HG03469 (cell line): Measurements from ENCODE around the gene SPATA18.
"Not testable (repeated sequence)": the region's sequence is repeated elsewhere in the genome, so short reads cannot be mapped to it uniquely, and the experiment has no call there.

Experiments
- ATAC-seq: cut with Tn5 transposase; IDR thresholded peaks from one replicate; pipeline ENCODE4 v1.9.1; 2021; ENCODE audit warnings: mild to moderate bottlenecking, moderate library complexity, moderate number of reproducible peaks; ENCODE audit not compliant: unreplicated experiment

The SPATA18 gene

GRCh38 chr4:52051615-52052474 is 741 bp downstream of the SPATA18 start:
- peak; percentile 48 for ATAC-seq

DNA sequence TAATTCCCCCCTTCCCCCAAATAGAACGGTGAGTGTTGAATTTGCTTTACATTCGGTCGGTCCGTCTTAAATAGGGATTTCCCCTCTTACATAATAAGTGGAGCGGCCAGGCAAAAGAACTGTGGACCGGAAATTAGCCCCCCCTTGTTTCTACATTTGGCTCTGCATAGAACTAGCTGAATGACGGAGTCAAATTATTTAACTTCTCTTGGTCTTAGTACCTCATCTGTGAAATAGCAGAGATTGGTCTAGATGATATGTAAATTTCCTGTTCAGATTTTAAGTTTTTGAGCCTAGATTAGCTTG is 1.3 kb downstream of the SPATA18 start:
- ATAC-seq, result peak; percentile 57

DNA sequence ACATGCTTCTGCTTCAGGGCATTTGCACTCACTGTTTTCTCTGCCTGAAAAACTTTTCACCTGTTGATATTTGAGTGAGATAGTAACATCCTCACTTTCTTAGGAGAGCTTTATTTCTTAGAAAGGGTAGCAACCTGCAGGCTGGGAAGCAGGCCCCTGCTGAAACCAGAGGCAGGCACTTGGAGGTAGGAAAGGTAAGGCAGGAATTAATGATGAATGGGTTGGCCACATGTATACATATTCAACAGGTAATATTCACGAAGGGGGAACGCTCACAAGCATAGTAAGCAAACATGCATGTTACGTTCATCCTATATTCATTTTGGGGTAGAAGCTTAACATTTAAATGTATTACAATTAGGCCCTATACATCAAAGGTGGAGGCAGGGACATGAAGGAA is 3.1 kb downstream of the SPATA18 start:
- no peak for ATAC-seq

GRCh38 chr4:52057196-52057595 is 6.1 kb downstream of the SPATA18 start:
- no peak for ATAC-seq

DNA sequence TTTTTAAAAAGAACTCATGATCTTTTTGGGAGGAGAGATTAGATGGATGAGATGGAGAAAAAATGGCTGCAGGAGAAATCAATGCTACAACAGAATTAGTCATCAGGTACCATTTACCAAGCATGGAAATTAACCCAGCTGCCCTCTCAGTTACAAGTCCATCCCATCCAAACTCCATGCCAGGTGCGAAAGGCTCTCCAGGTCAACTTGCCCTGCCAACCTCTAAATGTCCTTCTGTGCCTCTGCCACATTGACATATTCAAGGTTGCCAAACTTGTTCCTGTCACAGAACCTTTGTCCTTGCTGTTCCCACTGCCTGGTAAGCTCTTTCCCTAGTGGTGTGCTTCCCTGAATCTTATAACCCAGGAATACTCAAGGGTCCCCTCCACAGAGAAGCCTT is 7.2 kb downstream of the SPATA18 start:
- ATAC-seq, result no peak

DNA sequence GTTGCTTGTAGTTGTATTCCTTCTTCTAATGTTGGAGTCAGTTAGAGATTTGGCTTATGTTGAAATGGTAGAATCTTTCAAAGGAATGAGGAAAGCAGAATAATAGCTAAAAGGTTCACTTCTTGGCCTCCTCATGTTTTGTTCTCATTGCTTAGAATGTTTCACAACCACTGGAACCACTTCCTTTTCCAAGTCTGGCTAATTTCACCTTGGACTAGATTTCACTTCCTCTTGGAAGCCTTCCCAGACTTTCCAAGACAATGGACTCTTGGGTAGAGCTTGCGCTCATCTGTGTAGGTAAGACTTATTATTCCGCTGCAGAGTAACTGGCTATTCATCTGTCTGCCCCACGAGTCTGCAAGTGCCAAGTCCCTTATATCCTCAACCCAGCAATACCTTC is 8.3 kb downstream of the SPATA18 start:
- ATAC-seq, result no peak

GRCh38 chr4:52069571-52069970 is 18.5 kb downstream of the SPATA18 start:
- ATAC-seq, result no peak

DNA sequence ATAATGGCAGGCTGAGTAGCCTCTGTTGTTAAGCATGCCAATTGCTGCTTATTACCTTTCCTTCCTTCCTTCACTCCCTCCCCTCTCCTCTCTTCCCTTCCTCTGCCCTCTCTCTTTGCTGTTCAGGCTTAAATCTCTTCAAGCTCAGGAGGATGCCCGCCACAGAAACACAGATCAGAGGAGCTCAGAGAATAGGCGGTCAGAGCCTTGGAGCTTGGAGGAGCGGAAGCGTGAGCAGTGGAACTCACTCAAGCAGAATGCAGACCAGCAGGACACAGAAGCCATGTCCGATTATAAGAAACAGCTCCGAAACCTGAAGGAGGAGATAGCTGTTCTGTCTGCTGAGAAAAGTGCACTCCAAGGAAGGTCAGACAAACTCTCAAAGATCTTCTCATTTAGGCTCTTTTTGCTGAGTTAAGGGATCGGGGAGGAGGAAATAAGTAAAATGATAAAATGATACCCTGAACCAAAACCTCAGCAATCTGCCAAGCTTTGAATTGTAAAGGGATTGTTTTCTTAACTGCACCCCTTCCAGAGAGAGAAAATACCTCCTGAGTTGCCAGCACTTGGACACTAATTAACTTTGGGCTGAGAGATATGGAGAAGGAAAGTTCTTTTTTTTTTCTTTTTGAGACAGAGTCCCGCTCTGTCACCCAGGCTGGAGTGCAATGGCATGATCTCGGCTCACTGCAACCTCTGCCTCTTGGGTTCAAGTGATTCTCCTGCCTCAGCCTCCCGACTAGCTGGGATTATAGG is 20.9 kb downstream of the SPATA18 start:
- no peak for ATAC-seq

DNA sequence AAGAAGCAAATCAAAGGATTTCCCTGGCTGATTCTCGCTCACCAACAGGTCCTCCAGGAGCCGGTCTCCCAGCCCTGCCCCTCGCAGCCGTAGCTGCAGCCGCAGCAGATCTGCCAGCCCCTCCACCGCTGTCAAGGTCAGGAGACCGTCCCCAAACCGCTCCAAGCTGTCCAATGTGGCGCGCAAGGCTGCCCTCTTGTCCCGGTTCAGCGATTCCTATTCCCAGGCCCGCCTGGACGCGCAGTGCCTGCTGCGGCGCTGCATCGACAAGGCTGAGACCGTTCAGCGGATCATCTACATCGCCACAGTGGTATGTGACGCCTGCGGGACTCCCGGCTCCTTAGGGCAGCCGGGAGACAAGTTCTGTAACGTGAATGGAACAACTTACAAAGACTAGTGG is 25.6 kb downstream of the SPATA18 start:
- no peak for ATAC-seq

GRCh38 chr4:52079659-52080058 is 28.6 kb downstream of the SPATA18 start:
- no peak for ATAC-seq

DNA sequence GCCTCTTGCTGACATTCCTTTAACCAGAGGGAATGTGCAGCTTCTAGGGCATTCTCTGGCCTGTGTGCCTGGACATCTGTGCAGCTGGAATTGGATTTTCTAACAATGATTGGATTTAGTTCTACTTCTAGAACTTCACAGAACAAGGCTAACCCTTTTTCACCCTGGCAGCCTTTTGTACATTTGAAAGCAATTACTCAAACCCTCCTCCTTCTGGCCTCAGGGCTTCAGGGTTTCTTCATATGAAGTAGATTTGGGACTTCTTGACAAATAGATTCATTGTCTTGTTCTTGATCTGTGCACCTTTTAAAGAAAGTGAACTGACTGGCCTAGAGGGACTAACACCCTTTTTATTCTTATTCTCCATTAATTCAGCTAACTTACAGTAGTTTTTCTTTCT is 30.1 kb downstream of the SPATA18 start:
- no peak for ATAC-seq

- not testable (repeated sequence) for ATAC-seq
Measured at GRCh38 chr4:52086425-52086824, 35.3 kb downstream of the SPATA18 start.

- no peak for ATAC-seq
Measured at GRCh38 chr4:52091801-52092200, 40.7 kb downstream of the SPATA18 start.

- ATAC-seq, result no peak
Measured at GRCh38 chr4:52093466-52093865, 42.4 kb downstream of the SPATA18 start.

- no peak for ATAC-seq
Measured at GRCh38 chr4:52094376-52095145, 43.5 kb downstream of the SPATA18 start.

GRCh38 chr4:52095374-52095773 is 44.3 kb downstream of the SPATA18 start:
- no peak for ATAC-seq

GRCh38 chr4:52096048-52096447 is 44.9 kb downstream of the SPATA18 start:
- ATAC-seq, result no peak

- ATAC-seq, result no peak
Measured at GRCh38 chr4:52098618-52099017, 47.5 kb downstream of the SPATA18 start.

- peak; percentile 63 for ATAC-seq
Measured at GRCh38 chr4:52099860-52100461, 48.9 kb downstream of the SPATA18 start.

DNA sequence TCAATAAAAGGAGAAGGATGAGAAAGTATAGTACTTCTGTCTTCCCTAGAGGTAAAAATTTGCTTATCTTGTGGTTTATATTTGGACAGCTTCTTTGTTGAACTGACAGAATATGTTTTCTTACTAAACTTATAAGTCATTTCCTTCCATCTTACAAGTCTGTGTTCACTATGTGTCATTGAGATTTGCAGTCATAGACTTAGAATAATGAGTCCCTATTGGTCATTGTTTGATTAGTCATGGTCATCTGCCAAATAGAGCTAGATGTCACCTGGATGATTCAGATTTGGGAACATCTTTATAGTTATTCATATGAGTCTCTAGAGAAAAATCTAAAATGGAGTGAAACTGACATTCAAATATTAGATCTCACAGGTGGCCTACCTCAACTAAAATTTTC is 51.5 kb downstream of the SPATA18 start:
- no peak for ATAC-seq

DNA sequence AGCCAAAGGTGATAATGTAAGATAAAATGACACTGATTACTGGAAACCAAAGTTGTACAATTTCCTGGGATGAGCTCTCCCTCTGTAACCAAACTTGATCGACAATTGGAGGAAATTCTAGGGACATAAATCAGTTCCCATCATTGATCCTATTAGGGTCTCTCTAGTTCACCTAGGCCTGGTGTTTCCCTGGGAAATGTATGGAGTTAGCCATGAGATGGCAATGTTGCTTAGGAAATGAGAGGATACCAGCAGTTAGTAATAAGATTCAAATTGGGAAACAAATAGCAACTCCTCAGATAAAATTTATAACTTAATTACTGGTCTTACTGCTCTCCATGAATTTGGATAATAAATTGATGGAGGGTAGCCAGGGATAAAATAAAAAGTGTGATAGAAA is 52.2 kb downstream of the SPATA18 start:
- no peak for ATAC-seq
